ENCODE results near the gene FGFBP3. TPM values are rescaled to one million over a fixed set of nuclear protein-coding genes. Genes with fewer than 3 reads are reported as not detected.

The FGFBP3 gene
- total RNA-seq, 4 donors from 2014 or later = 0.75 to 7.8 (median 1.0) TPM

DNA sequence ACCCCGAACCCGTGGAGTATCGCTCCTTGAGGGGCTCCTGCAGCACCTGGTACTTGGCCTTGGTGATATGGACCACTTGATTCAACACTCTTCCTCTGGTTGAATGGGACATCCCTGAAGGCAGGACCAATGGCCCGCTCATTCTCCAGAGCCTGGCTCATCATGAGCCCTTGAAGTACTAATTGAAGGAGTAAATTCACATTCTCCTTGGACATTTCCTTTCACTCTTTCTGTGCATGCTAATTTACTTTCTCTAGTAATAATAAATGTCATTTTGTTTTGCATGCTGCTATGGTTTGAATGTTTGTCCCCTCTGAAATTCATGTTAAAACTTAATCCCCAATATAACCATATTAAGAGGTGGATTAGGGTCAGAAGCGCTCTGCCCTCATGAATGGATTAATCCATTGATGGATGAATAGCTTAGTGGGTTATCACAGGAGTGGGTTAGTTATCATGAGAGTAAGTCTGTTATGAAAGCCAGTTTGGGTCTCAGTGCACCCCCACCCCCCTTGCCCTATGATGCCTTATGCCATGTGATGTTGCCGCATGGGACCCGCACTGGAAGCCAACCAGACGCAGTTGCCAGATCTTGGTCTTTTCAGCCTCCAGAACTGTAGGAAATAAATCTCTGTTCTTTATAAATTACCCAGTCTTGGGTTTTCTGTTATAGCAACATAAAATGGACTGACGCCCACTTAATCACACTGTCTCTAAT is 23.8 kb downstream of the FGFBP3 start:
- intact Hi-C loops (cut with DNase I; ENCODE audit: low total_unique reads) = no loop called here
- WGBS, 2 donors (ENCODE audit: low coverage in 1 of 2) = 96 to 98% methylated on average over 7 to 9 of the region's 9 CpGs
- Histone ChIP-seq H3K27ac (no peak overlapping the region), H3K9me3 (no peaks in the 10 kb centered on the region), H3K36me3 (no peaks in the 10 kb centered on the region), H3K27me3 (peaks cover 25% of the 10 kb centered on the region), H3K4me1 (peaks cover 0 to 18% (median 10%) of the 10 kb centered on the region in 4 donors), H3K4me3 (no peak overlapping the region)
- no peak for TF ChIP-seq POLR2A (IDR thresholded peaks at IDR 0.05)
- TF ChIP-seq, protein P1, sequence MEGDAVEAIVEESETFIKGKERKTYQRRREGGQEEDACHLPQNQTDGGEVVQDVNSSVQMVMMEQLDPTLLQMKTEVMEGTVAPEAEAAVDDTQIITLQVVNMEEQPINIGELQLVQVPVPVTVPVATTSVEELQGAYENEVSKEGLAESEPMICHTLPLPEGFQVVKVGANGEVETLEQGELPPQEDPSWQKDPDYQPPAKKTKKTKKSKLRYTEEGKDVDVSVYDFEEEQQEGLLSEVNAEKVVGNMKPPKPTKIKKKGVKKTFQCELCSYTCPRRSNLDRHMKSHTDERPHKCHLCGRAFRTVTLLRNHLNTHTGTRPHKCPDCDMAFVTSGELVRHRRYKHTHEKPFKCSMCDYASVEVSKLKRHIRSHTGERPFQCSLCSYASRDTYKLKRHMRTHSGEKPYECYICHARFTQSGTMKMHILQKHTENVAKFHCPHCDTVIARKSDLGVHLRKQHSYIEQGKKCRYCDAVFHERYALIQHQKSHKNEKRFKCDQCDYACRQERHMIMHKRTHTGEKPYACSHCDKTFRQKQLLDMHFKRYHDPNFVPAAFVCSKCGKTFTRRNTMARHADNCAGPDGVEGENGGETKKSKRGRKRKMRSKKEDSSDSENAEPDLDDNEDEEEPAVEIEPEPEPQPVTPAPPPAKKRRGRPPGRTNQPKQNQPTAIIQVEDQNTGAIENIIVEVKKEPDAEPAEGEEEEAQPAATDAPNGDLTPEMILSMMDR (IDR thresholded peaks at IDR 0.05) = no peak
- no peak for TF ChIP-seq POLR2AphosphoS5 (IDR thresholded peaks at IDR 0.05)
- in situ Hi-C loops (cut with MboI; ENCODE audit: low pct_ligation_motif_present in 1 of 4, low pct_unique_long_range_greater_than_20kb in 1 of 4, low sequenced_read_pairs in 3 of 4) = loop anchor here in 1 of 4 donors (10.0 kb wide), 1 partner anchor 121 kb away; no protein-coding TSS in a partner anchor
- no peak for DNase-seq

DNA sequence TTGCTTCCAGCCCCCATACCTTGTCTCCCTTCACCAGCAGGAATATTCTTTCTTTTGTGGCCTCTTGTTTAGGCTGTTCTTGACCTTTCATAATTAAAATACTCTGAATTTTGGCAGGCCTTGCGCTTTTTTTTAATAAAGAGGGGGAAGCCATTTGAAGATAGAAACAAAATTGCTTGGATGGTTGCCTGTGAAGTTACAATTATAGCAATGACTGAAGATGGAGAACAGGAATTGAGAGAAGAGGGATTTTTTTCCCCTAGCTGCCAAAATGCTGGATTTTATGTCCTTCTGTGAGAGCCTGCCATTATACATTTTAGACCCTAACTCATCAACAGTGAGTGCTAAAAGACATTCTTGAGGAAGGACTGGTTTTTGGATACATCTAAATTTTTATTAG is 24.8 kb downstream of the FGFBP3 start:
- Histone ChIP-seq H3K36me3 (no peaks in the 10 kb centered on the region), H3K27me3 (peaks cover 24% of the 10 kb centered on the region), H3K9me3 (no peaks in the 10 kb centered on the region), H3K27ac (no peak overlapping the region), H3K4me3 (no peak overlapping the region), H3K4me1 (peaks cover 0 to 18% (median 10%) of the 10 kb centered on the region in 4 donors)
- no peak for TF ChIP-seq EP300 (IDR thresholded peaks at IDR 0.05; ENCODE audit: low read depth)
- TF ChIP-seq, protein P1 (IDR thresholded peaks at IDR 0.05) = no peak
- no peak for TF ChIP-seq POLR2AphosphoS5 (IDR thresholded peaks at IDR 0.05)
- no peak for TF ChIP-seq POLR2A (IDR thresholded peaks at IDR 0.05)
- DNase-seq = no peak
- WGBS, 2 donors (ENCODE audit: low coverage in 1 of 2) = 64 to 83% methylated on average over 1 of the region's 1 CpG
- in situ Hi-C loops (cut with MboI; ENCODE audit: low pct_ligation_motif_present in 1 of 4, low pct_unique_long_range_greater_than_20kb in 1 of 4, low sequenced_read_pairs in 3 of 4) = loop anchor here in 1 of 4 donors (10.0 kb wide), 1 partner anchor 120 kb away; no protein-coding TSS in a partner anchor
- intact Hi-C loops (cut with DNase I; ENCODE audit: low total_unique reads) = no loop called here

DNA sequence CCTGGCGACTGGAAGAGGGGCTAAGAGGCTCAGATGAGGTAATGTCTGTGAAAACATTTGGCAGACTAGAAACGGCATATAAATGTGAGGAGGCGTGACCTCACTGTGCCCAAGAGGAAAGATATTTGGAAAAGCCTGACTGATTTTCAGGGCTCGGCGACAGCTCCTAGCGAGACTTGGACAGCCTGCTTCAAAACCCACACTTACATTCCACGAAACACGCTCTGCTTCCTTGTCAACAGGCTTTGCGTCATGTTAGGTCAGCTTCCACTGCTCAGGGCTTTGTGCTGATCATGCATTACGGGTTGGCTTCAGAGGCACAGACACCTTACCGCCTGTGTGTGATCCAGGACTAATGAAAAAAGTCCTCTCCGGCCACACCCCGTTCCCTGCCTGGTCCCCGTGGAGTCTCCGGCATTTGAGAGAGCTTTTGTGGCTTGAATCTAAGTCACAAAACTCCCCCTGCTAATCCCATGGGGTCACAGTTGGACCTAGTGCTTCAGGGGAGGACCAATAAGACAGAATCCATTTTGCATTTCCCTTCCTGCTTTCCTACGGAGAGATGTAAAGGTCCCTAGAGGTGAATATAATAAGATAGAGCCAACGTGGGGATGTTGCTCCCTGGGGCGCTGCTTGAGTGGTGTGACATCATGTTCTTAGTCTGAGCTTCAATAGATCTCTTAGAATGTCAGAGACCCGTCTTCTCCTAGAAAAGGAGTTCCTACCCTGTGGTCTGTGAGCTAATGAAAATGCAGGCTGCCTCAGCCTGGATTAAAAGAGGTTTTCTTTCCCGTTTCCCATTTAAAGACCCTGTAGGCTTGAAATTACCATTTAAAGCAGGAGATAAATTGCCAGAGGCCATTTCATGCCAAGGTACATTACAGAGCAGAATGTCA is 25.5 kb downstream of the FGFBP3 start:
- Histone ChIP-seq H3K4me3 (no peak overlapping the region), H3K27ac (peak overlapping the region in 1 of 4 donors; percentile 24), H3K4me1 (peaks cover 0 to 18% (median 10%) of the 10 kb centered on the region in 4 donors), H3K36me3 (no peaks in the 10 kb centered on the region), H3K9me3 (no peaks in the 10 kb centered on the region), H3K27me3 (peaks cover 19% of the 10 kb centered on the region)
- no peak for DNase-seq
- in situ Hi-C loops (cut with MboI; ENCODE audit: low pct_ligation_motif_present in 1 of 4, low pct_unique_long_range_greater_than_20kb in 1 of 4, low sequenced_read_pairs in 3 of 4) = loop anchor here in 1 of 4 donors (10.0 kb wide), 1 partner anchor 119 kb away; no protein-coding TSS in a partner anchor
- intact Hi-C loops (cut with DNase I; ENCODE audit: low total_unique reads) = no loop called here
- 50 to 55% methylated on average over 5 to 20 of the region's 20 CpGs for WGBS, 2 donors (ENCODE audit: low coverage in 1 of 2)
- no peak for TF ChIP-seq EP300 (IDR thresholded peaks at IDR 0.05; ENCODE audit: low read depth)
- TF ChIP-seq, protein P1 (IDR thresholded peaks at IDR 0.05) = no peak
- TF ChIP-seq POLR2A (IDR thresholded peaks at IDR 0.05) = no peak
- TF ChIP-seq POLR2AphosphoS5 (IDR thresholded peaks at IDR 0.05) = no peak

DNA sequence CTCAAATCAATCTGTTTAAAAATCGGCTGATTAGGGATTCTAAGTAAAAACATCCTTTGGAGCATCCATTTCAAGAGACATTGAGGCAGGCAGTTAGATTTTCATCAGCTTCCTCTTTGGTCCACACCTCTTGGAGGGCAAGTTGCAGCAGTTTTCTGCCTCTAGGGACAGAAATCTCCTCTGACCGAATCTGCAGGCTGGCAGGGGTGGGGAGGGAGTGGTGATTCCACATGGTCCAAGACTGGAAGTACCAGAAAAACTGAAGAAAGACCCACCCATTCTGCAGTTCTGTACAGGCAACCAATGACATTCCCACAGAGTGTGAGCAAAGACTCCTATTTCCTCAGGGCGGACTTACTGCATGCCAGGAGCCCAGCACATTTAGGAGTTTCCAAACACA is 29.0 kb downstream of the FGFBP3 start:
- TF ChIP-seq EP300 (IDR thresholded peaks at IDR 0.05; ENCODE audit: low read depth) = no peak
- TF ChIP-seq, protein P1 (IDR thresholded peaks at IDR 0.05) = no peak
- no peak for TF ChIP-seq POLR2A (IDR thresholded peaks at IDR 0.05)
- no peak for TF ChIP-seq POLR2AphosphoS5 (IDR thresholded peaks at IDR 0.05)
- intact Hi-C loops (cut with DNase I; ENCODE audit: low total_unique reads) (no loop called here), in situ Hi-C loops (cut with MboI; ENCODE audit: low pct_ligation_motif_present in 1 of 4, low pct_unique_long_range_greater_than_20kb in 1 of 4, low sequenced_read_pairs in 3 of 4) (loop anchor here in 1 of 4 donors (10.0 kb wide), 1 partner anchor 116 kb away; no protein-coding TSS in a partner anchor)
- H3K4me3 ChIP-seq = no peak overlapping the region
- DNase-seq = no peak
- H3K4me1 ChIP-seq = peaks cover 0 to 3% (median 0%) of the 10 kb centered on the region in 4 donors
- H3K27me3 ChIP-seq = no peaks in the 10 kb centered on the region
- WGBS, 2 donors (ENCODE audit: low coverage in 1 of 2) = 37 to 100% methylated on average over 1 to 3 of the region's 3 CpGs
- H3K36me3 ChIP-seq = no peaks in the 10 kb centered on the region
- no peaks in the 10 kb centered on the region for H3K9me3 ChIP-seq
- no peak overlapping the region for H3K27ac ChIP-seq
